A549 (cell line): Measurements from ENCODE around the gene MYH16. TPM values are rescaled to one million over a fixed set of nuclear protein-coding genes. Genes with fewer than 3 reads are reported as not detected.

Experiments used
- ATAC-seq, 2 experiments: fragments of 200-7000 bp in 1 of 2; fragments of >200 bp in 1 of 2; cut with Nextera tagmentation in 1 of 2; cut with Tn5 transposase in 1 of 2; 3 replicates each; pipeline versions ENCODE4 v1.8.0 to v1.9.1; 2018 to 2020; ENCODE audit warnings: mild to moderate bottlenecking in 1 of 2, moderate library complexity in 1 of 2
- CTCF ChIA-PET: fragments of 300-600 bp; sonication (Branson Sonifier 250); formaldehyde crosslinking; extraction: SDS; loops from one replicate; lab custom pipeline; 2021; ENCODE audit warnings: antibody characterized with exemption, inconsistent platforms; lab: Yijun Ruan, JAX
- POLR2A ChIA-PET: fragments of 350-600 bp; formaldehyde crosslinking; extraction: SDS; loops from one replicate; lab custom pipeline; 2021; ENCODE audit warnings: antibody characterized with exemption, inconsistent platforms; lab: Yijun Ruan, JAX
- DNase-seq, 2 experiments: peaks; one replicate each; pipeline versions ENCODE4 v3.0.0 to v3.0.0-alpha.2; 2011 to 2016; ENCODE audit warnings: low read depth in 1 of 2, low spot score in 1 of 2
- FAIRE-seq: peaks from 2 replicates; lab custom pipeline; 2011; peaks lifted over from hg19 to GRCh38; lab: Jason Lieb, UNC
- H3K27ac ChIP-seq, 2 experiments: fragments of >200 bp; sonication (Bioruptor Twin); formaldehyde crosslinking; 3 replicates each; pipeline ENCODE4 v1.5.1; 2016 to 2017
- H3K4me1 ChIP-seq: fragments of >200 bp; sonication (Bioruptor Twin); formaldehyde crosslinking; 3 replicates; pipeline ENCODE4 v1.6.1; 2016
- H3K4me2 ChIP-seq: fragments of >200 bp; sonication (Bioruptor Twin); formaldehyde crosslinking; 3 replicates; pipeline ENCODE4 v1.6.1; 2016
- H3K4me3 ChIP-seq: fragments of >200 bp; sonication (Bioruptor Twin); formaldehyde crosslinking; 3 replicates; pipeline ENCODE4 v1.5.1; 2016
- H3K9me3 ChIP-seq: fragments of >200 bp; sonication (Bioruptor Twin); formaldehyde crosslinking; 3 replicates; pipeline ENCODE4 v1.6.1; 2016
- ATOH8 ChIP-seq: fragments of 250-450 bp; sonication (Bioruptor Pico); IDR thresholded peaks from 2 replicates; pipeline ENCODE4 v1.5.0; 2020; ENCODE audit warnings: low read depth, mild to moderate bottlenecking, moderate library complexity
- CHD4 ChIP-seq: fragments of 200-600 bp; sonication (generic); IDR thresholded peaks from 2 replicates; pipeline ENCODE4 v1.6.1; 2016; ENCODE audit warnings: antibody characterized with exemption, mild to moderate bottlenecking, borderline replicate concordance
- EHF ChIP-seq: fragments of 250-450 bp; sonication (Bioruptor Pico); IDR thresholded peaks from 2 replicates; pipeline ENCODE4 v1.5.0; 2020; ENCODE audit warnings: mild to moderate bottlenecking
- FOXS1 ChIP-seq: fragments of 250-450 bp; sonication (Bioruptor Pico); IDR thresholded peaks from 2 replicates; pipeline ENCODE4 v1.5.0; 2020; ENCODE audit warnings: mild to moderate bottlenecking, moderate library complexity
- GATA3 ChIP-seq: IDR thresholded peaks from 2 replicates; pipeline ENCODE4 v1.6.1; 2012; ENCODE audit warnings: borderline replicate concordance
- HES2 ChIP-seq: fragments of >200 bp; sonication (Bioruptor Twin); formaldehyde crosslinking; IDR thresholded peaks from 2 replicates; pipeline ENCODE4 v1.6.1; 2016
- HMGXB4 ChIP-seq: fragments of 250-450 bp; sonication (Bioruptor Pico); IDR thresholded peaks from 2 replicates; pipeline ENCODE4 v1.5.0; 2021; ENCODE audit warnings: mild to moderate bottlenecking, moderate library complexity, borderline replicate concordance
- HOXB13 ChIP-seq: fragments of 250-450 bp; sonication (Bioruptor Pico); IDR thresholded peaks from 2 replicates; pipeline ENCODE4 v1.5.0; 2020; ENCODE audit warnings: low read depth, mild to moderate bottlenecking, moderate library complexity
- HOXB5 ChIP-seq: fragments of 250-450 bp; sonication (Bioruptor Pico); IDR thresholded peaks from 2 replicates; pipeline ENCODE4 v1.5.0; 2020; ENCODE audit warnings: mild to moderate bottlenecking, moderate library complexity
- JUN ChIP-seq, 2 experiments: fragments of >200 bp; sonication (Bioruptor Twin); formaldehyde crosslinking; IDR thresholded peaks; 2 replicates in 1 of 2; 3 replicates in 1 of 2; pipeline ENCODE4 v1.6.1; 2016 to 2017
- KDM5A ChIP-seq: fragments of 200-600 bp; sonication (generic); IDR thresholded peaks from 2 replicates; pipeline ENCODE4 v1.6.1; 2016; ENCODE audit warnings: antibody characterized with exemption, mild to moderate bottlenecking
- MAZ ChIP-seq: fragments of 150-350 bp; IDR thresholded peaks from 2 replicates; pipeline ENCODE4 v1.6.1; 2014; ENCODE audit warnings: antibody characterized with exemption, low read depth, low read length, borderline replicate concordance
- PBX3 ChIP-seq: IDR thresholded peaks from 2 replicates; pipeline ENCODE4 v1.6.1; 2012
- PHF8 ChIP-seq: fragments of 200-600 bp; sonication (generic); IDR thresholded peaks from 2 replicates; pipeline ENCODE4 v1.6.1; 2016; ENCODE audit warnings: low read depth, mild to moderate bottlenecking, antibody characterized with exemption, moderate library complexity, borderline replicate concordance
- POLR2AphosphoS2 ChIP-seq: conservative IDR thresholded peaks from 2 replicates; pipeline ENCODE4 v1.6.1; 2012; ENCODE audit warnings: low read length, improper control_type of control experiment, inconsistent platforms
- RARB ChIP-seq: fragments of 250-450 bp; sonication (Bioruptor Pico); IDR thresholded peaks from 2 replicates; pipeline ENCODE4 v1.8.0; 2021; ENCODE audit warnings: mild to moderate bottlenecking, moderate library complexity
- RCOR1 ChIP-seq: fragments of 150-350 bp; IDR thresholded peaks from 2 replicates; pipeline ENCODE4 v1.6.1; 2014; ENCODE audit warnings: antibody characterized with exemption, low read length, low read depth
- SMC3 ChIP-seq: fragments of >200 bp; sonication (Bioruptor Twin); formaldehyde crosslinking; IDR thresholded peaks from 3 replicates; pipeline ENCODE4 v1.6.1; 2018; ENCODE audit warnings: inconsistent platforms
- TP53 ChIP-seq: fragments of 250-450 bp; sonication (Bioruptor Pico); IDR thresholded peaks from 2 replicates; pipeline ENCODE4 v1.5.0; 2021; ENCODE audit warnings: mild to moderate bottlenecking, moderate library complexity
- ZFP36 ChIP-seq: fragments of 450-650 bp; IDR thresholded peaks from 2 replicates; pipeline ENCODE4 v1.6.1; 2014; ENCODE audit warnings: borderline replicate concordance; ENCODE audit not compliant: partially characterized antibody
- ZNF302 ChIP-seq: fragments of 250-450 bp; sonication (Bioruptor Pico); IDR thresholded peaks from 2 replicates; pipeline ENCODE4 v1.9.0; 2021; ENCODE audit warnings: inconsistent platforms, mild to moderate bottlenecking, moderate library complexity
- ZSCAN20 ChIP-seq: fragments of 250-450 bp; sonication (Bioruptor Pico); IDR thresholded peaks from 2 replicates; pipeline ENCODE4 v1.8.0; 2022; ENCODE audit warnings: mild to moderate bottlenecking, moderate library complexity
- WGBS: methylation state at CpG from one replicate; pipeline ENCODE4 v1.1.6; 2017; ENCODE audit errors: missing lambda C conversion rate; 5-methylcytosine and 5-hydroxymethylcytosine counted together
- polyA plus RNA-seq, 4 experiments: library from polyadenylated mRNA; depleted of rRNA in 3 of 4; stranded (reverse); fragments of >200 nt; fragmentation: RNase III in 1 of 4; extraction: RNeasy Plus Mini Kit Qiagen cat#74134 plus additional on column Dnase treatment in 1 of 4; gene quantifications; 2 replicates in 3 of 4; 3 replicates in 1 of 4; pipeline ENCODE4 v1.2.3, GENCODE V29; 2011 to 2017
- TF ChIP-seq, protein P1 (sequence below): IDR thresholded peaks from 2 replicates; pipeline ENCODE4 v1.6.1; 2012
- TF ChIP-seq, protein P2 (sequence below): fragments of 450-650 bp; IDR thresholded peaks from 2 replicates; pipeline ENCODE4 v1.6.1; 2014; ENCODE audit warnings: antibody characterized with exemption

Gene MYH16
- polyA plus RNA-seq, 2 of the 4 experiments (the other 2 are of a cell fraction), result 0.28 to 0.31 TPM

GRCh38 chr7:99248391-99249095 lies 24.1 kb upstream of the MYH16 start:
- no peak for ATAC-seq
- POLR2A ChIA-PET, result no interaction called here
- H3K4me2 ChIP-seq, result no peak overlapping the region

DNA sequence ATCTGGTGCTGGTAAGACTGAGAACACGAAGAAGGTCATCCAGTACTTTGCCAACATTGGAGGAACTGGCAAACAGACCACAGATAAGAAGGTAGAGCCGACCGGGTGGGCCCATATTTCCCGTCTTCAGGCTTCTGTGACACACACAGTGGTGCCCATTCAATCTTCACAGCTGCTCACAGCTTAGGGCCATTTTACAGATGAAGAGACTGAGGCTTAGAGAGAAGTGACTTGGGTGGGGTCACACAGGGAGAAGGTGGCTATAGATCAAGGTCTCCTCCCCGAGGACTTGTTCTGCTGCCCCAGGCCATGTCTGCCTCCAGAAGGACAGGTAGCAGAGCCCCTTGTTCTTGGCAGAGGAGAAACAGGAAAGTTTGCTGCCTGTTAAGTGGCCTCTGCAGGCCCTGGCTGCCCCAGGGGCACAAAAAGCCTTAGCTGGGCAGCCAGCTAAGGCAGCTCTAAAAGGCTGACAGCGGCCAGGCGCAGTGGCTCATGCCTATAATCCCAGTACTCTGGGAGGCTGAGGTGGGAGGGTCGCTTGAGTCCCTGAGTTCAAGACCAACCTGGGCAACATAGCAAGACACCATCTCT lies 22.6 kb upstream of the MYH16 start:
- no peaks in the 10 kb centered on the region for H3K9me3 ChIP-seq
- H3K4me1 ChIP-seq, result no peaks in the 10 kb centered on the region
- ChIA-PET POLR2A (no interaction called here), CTCF (no interaction called here)
- no peak overlapping the region for H3K4me2 ChIP-seq
- H3K4me3 ChIP-seq, result no peak overlapping the region
- no peak for FAIRE-seq
- no peak overlapping the region for H3K27ac ChIP-seq
- ATAC-seq, result no peak
- no peak for DNase-seq
- 70% methylated on average over 8 of the region's 8 CpGs for WGBS
- TF ChIP-seq ZNF302 (CRISPR knock-in tag) (no peak), EHF (CRISPR knock-in tag) (no peak), MAZ (no peak), PHF8 (no peak), HMGXB4 (CRISPR knock-in tag) (no peak), JUN (IDR thresholded peaks at IDR 0.05) (no peak), RARB (CRISPR knock-in tag) (no peak), ZFP36 (no peak), SMC3 (no peak), CHD4 (no peak), HES2 (no peak), RCOR1 (no peak), PBX3 (no peak), ZSCAN20 (CRISPR knock-in tag) (no peak), POLR2AphosphoS2 (no peak), GATA3 (no peak), HOXB5 (CRISPR knock-in tag) (no peak), KDM5A (no peak)
- TF ChIP-seq, protein P1, sequence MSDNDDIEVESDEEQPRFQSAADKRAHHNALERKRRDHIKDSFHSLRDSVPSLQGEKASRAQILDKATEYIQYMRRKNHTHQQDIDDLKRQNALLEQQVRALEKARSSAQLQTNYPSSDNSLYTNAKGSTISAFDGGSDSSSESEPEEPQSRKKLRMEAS, result no peak
- TF ChIP-seq, protein P2, sequence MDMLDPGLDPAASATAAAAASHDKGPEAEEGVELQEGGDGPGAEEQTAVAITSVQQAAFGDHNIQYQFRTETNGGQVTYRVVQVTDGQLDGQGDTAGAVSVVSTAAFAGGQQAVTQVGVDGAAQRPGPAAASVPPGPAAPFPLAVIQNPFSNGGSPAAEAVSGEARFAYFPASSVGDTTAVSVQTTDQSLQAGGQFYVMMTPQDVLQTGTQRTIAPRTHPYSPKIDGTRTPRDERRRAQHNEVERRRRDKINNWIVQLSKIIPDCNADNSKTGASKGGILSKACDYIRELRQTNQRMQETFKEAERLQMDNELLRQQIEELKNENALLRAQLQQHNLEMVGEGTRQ, result no peak

More at GRCh38 chr7:99248391-99249095, 24.1 kb upstream of the MYH16 start:
- CTCF ChIA-PET, result interaction anchor here (0.6 to 1.4 kb wide), 2 partner anchors 12 to 21 kb away, joined by 3 read pairs; no protein-coding TSS in a partner anchor
- Histone ChIP-seq H3K4me3 (no peak overlapping the region), H3K4me1 (no peaks in the 10 kb centered on the region), H3K27ac (no peak overlapping the region), H3K9me3 (no peaks in the 10 kb centered on the region)
- 88% methylated on average over 10 of the region's 10 CpGs for WGBS
- DNase-seq (no peak), FAIRE-seq (no peak)
- TF ChIP-seq TP53 (no peak), ATOH8 (CRISPR knock-in tag) (no peak), FOXS1 (no peak), HOXB13 (CRISPR knock-in tag) (no peak), ZFP36 (no peak)
